Right lobe of liver (tissue), 4 donors: ENCODE data around the gene FHIT.

Experiments
- POLR2A ChIP-seq: fragments of 450-650 bp; IDR thresholded peaks from one replicate; pipeline ENCODE4 v1.6.1; 2017; ENCODE audit warnings: antibody characterized with exemption, mild to moderate bottlenecking
- TF ChIP-seq, protein P1 (sequence below), 4 donors: fragments of 200-600 bp in 3 of 4; fragments of 450-650 bp in 1 of 4; IDR thresholded peaks; one replicate each; pipeline versions ENCODE4 v1.5.1 to v1.8.0; 2016 to 2022; ENCODE audit warnings: antibody characterized with exemption in 4 of 4, mild to moderate bottlenecking in 2 of 4
- donor health status: DM: no; HTN: no; CAD: no.
- donor health status: DM: no; HTN: no; CAD: no.
- donor health status: DM: no; HTN: yes; CAD: no.

DNA sequence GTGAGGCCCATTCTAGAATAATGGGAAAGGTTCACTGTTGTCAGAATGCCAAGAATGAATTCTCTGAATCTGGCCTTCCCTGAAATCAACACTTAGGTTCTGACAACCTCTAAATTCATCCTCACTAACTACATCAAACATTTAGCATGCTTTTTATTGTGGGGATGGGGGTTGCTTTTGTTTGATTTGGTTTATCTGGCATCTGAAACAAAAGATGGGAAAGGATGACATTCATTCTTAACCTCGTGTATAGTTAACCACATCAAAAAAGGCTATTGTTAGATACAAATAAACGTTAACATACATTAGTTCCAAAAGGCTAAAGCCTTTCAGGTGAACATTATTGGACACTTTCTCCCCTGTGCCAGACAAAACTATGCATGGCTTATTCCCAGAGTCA lies 357.3 kb downstream of the FHIT start:
- TF ChIP-seq, protein P1, sequence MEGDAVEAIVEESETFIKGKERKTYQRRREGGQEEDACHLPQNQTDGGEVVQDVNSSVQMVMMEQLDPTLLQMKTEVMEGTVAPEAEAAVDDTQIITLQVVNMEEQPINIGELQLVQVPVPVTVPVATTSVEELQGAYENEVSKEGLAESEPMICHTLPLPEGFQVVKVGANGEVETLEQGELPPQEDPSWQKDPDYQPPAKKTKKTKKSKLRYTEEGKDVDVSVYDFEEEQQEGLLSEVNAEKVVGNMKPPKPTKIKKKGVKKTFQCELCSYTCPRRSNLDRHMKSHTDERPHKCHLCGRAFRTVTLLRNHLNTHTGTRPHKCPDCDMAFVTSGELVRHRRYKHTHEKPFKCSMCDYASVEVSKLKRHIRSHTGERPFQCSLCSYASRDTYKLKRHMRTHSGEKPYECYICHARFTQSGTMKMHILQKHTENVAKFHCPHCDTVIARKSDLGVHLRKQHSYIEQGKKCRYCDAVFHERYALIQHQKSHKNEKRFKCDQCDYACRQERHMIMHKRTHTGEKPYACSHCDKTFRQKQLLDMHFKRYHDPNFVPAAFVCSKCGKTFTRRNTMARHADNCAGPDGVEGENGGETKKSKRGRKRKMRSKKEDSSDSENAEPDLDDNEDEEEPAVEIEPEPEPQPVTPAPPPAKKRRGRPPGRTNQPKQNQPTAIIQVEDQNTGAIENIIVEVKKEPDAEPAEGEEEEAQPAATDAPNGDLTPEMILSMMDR (IDR thresholded peaks at IDR 0.05), result no peak
- no peak for TF ChIP-seq POLR2A
